Measurements from ENCODE around the gene TMEM120B. TPM values are rescaled to one million over a fixed set of nuclear protein-coding genes. Genes with fewer than 3 reads are reported as not detected.

The TMEM120B gene
- total RNA-seq, 1 experiment from 2014 or later: 22.3 TPM

- TF ChIP-seq CTCF (conservative IDR thresholded peaks at IDR 0.05; ENCODE audit: low read depth, low read length) (no peak), EZH2 (IDR thresholded peaks at IDR 0.05; ENCODE audit: borderline replicate concordance, low read depth, low read length, poor library complexity, severe bottlenecking) (no peak)
- Histone ChIP-seq H3K9me3 (ENCODE audit: low read depth, low read length, poor library complexity, severe bottlenecking) (no peaks in the 10 kb centered on the region), H3K27ac (ENCODE audit: low read depth, low read length, poor library complexity, severe bottlenecking) (no peak overlapping the region), H3K27me3 (replicated peaks; ENCODE audit: insufficient read depth, low read depth, low read length, poor library complexity) (no peaks in the 10 kb centered on the region), H3K4me1 (ENCODE audit: insufficient read depth, low read length, poor library complexity, severe bottlenecking) (no peaks in the 10 kb centered on the region), H3K4me3 (ENCODE audit: low read depth, low read length, poor library complexity, severe bottlenecking) (no peak overlapping the region), H3K36me3 (ENCODE audit: insufficient read depth, low read length, poor library complexity, severe bottlenecking) (no peaks in the 10 kb centered on the region)
- POLR2A ChIA-PET (ENCODE audit: low non-redundant PET): no interaction called here
- no peak for DNase-seq (ENCODE audit: low spot score)
- CTCF ChIA-PET: no interaction called here
- intact Hi-C loops (cut with micrococcal nuclease; ENCODE audit: unreplicated experiment): loop anchor here (10.0 kb wide), 1 partner anchor 216 kb away; no protein-coding TSS in a partner anchor
- BruUV-seq (replicated peaks): no TSS peak
Measured at GRCh38 chr12:121770813-121771625, 58.5 kb downstream of the TMEM120B start.

- H3K9me3 ChIP-seq (ENCODE audit: low read depth, low read length, poor library complexity, severe bottlenecking): no peaks in the 10 kb centered on the region
- POLR2A ChIA-PET (ENCODE audit: low non-redundant PET): no interaction called here
- BruUV-seq (replicated peaks): no TSS peak
- CTCF ChIA-PET: interaction anchor here (1.1 kb wide), 1 partner anchor 75 kb away, joined by 5 read pairs; no protein-coding TSS in a partner anchor
- no peaks in the 10 kb centered on the region for H3K4me1 ChIP-seq (ENCODE audit: insufficient read depth, low read length, poor library complexity, severe bottlenecking)
- peak; percentile 70 for DNase-seq (ENCODE audit: low spot score)
- H3K36me3 ChIP-seq (ENCODE audit: insufficient read depth, low read length, poor library complexity, severe bottlenecking): no peaks in the 10 kb centered on the region
- H3K4me3 ChIP-seq (ENCODE audit: low read depth, low read length, poor library complexity, severe bottlenecking): no peak overlapping the region
- no peaks in the 10 kb centered on the region for H3K27me3 ChIP-seq (replicated peaks; ENCODE audit: insufficient read depth, low read depth, low read length, poor library complexity)
- H3K27ac ChIP-seq (ENCODE audit: low read depth, low read length, poor library complexity, severe bottlenecking): no peak overlapping the region
- intact Hi-C loops (cut with micrococcal nuclease; ENCODE audit: unreplicated experiment): loop anchor here (1.0 to 10.0 kb wide), 2 partner anchors 76 to 218 kb away; no protein-coding TSS in a partner anchor
- peak; percentile 88 for TF ChIP-seq CTCF (conservative IDR thresholded peaks at IDR 0.05; ENCODE audit: low read depth, low read length)
- TF ChIP-seq EZH2 (IDR thresholded peaks at IDR 0.05; ENCODE audit: borderline replicate concordance, low read depth, low read length, poor library complexity, severe bottlenecking): no peak
Measured at GRCh38 chr12:121773011-121773777, 60.6 kb downstream of the TMEM120B start.

- no TSS peak for BruUV-seq (replicated peaks)
- H3K27me3 ChIP-seq (replicated peaks; ENCODE audit: insufficient read depth, low read depth, low read length, poor library complexity): no peaks in the 10 kb centered on the region
- TF ChIP-seq CTCF (conservative IDR thresholded peaks at IDR 0.05; ENCODE audit: low read depth, low read length) (no peak), EZH2 (IDR thresholded peaks at IDR 0.05; ENCODE audit: borderline replicate concordance, low read depth, low read length, poor library complexity, severe bottlenecking) (no peak)
- no peak for DNase-seq (ENCODE audit: low spot score)
- no peaks in the 10 kb centered on the region for H3K4me1 ChIP-seq (ENCODE audit: insufficient read depth, low read length, poor library complexity, severe bottlenecking)
- ChIA-PET POLR2A (ENCODE audit: low non-redundant PET) (no interaction called here), CTCF (no interaction called here)
- no peak overlapping the region for H3K27ac ChIP-seq (ENCODE audit: low read depth, low read length, poor library complexity, severe bottlenecking)
- H3K36me3 ChIP-seq (ENCODE audit: insufficient read depth, low read length, poor library complexity, severe bottlenecking): no peaks in the 10 kb centered on the region
- H3K9me3 ChIP-seq (ENCODE audit: low read depth, low read length, poor library complexity, severe bottlenecking): no peaks in the 10 kb centered on the region
- intact Hi-C loops (cut with micrococcal nuclease; ENCODE audit: unreplicated experiment): loop anchor here (10.0 kb wide), 1 partner anchor 220 kb away; no protein-coding TSS in a partner anchor
- H3K4me3 ChIP-seq (ENCODE audit: low read depth, low read length, poor library complexity, severe bottlenecking): no peak overlapping the region
Measured at GRCh38 chr12:121774968-121775474, 62.5 kb downstream of the TMEM120B start.

Measured in A673 (cell line).